ENCODE results near the gene EPHB2. TPM values are rescaled to one million over a fixed set of nuclear protein-coding genes. Genes with fewer than 3 reads are reported as not detected.

EPHB2 gene
- total and polyA plus RNA-seq, 2 donors (not counting 3 experiments of a cell fraction or from before 2014, with no cell fraction given): 50.8 to 69.1 TPM

GRCh38 chr1:22886211-22886610 is 175.6 kb downstream of the EPHB2 start:
- intact Hi-C loops (cut with micrococcal nuclease): no loop called here
- peaks cover 0 to 2% of the 10 kb centered on the region in 2 experiments for H3K36me3 ChIP-seq (ENCODE audit: control insufficient read depth in 2 of 2, extremely low read depth in 1 of 2, insufficient read depth in 2 of 2, low read length in 2 of 2)
- CTCF ChIA-PET: interaction anchor here (1.2 to 4.0 kb wide), 2 partner anchors 9 to 182 kb away, joined by 3 to 57 read pairs; no protein-coding TSS in a partner anchor
- H3K27me3 ChIP-seq (ENCODE audit: control insufficient read depth in 2 of 2, insufficient read depth in 2 of 2, low read length in 2 of 2): no peaks in the 10 kb centered on the region
- POLR2A ChIA-PET: no interaction called here
- no peak overlapping the region for H3K4me2 ChIP-seq (ENCODE audit: insufficient read depth, low read length)
- H2AFZ ChIP-seq (ENCODE audit: low read depth, low read length): no peak overlapping the region
- H3K9ac ChIP-seq (replicated peaks; ENCODE audit: extremely low read depth, insufficient read depth, low read length): no peak overlapping the region
- H3K9me3 ChIP-seq (replicated peaks; ENCODE audit: control insufficient read depth, insufficient read depth, low read length): no peaks in the 10 kb centered on the region
- H3K9me1 ChIP-seq (replicated peaks; ENCODE audit: control insufficient read depth, extremely low read depth, insufficient read depth, low read length): no peaks in the 10 kb centered on the region
- no peak for FAIRE-seq
- TF ChIP-seq EZH2 (IDR thresholded peaks at IDR 0.05; ENCODE audit: borderline replicate concordance, low read depth, low read length, severe bottlenecking) (no peak), MYC (IDR thresholded peaks at IDR 0.05; ENCODE audit: low read depth, low read length) (no peak), POLR2AphosphoS5 (IDR thresholded peaks at IDR 0.05; ENCODE audit: insufficient read depth, low read depth, low read length) (no peak), POLR2A (IDR thresholded peaks at IDR 0.05; ENCODE audit: low read depth, low read length) (no peak)
- no peak overlapping the region for H3K4me3 ChIP-seq (replicated peaks in 1 of 3; ENCODE audit: insufficient read depth in 1 of 3, low read depth in 1 of 3, low read length in 3 of 3)
- no peak for DNase-seq (ENCODE audit: low read depth, low spot score)
- H4K20me1 ChIP-seq (replicated peaks; ENCODE audit: control insufficient read depth, extremely low read depth, insufficient read depth, low read length): no peaks in the 10 kb centered on the region
- peaks cover 14% of the 10 kb centered on the region for H3K4me1 ChIP-seq (ENCODE audit: control insufficient read depth, extremely low read depth, insufficient read depth, low read length)
- no peaks in the 10 kb centered on the region for H3K79me2 ChIP-seq (ENCODE audit: control insufficient read depth, insufficient read depth, low read length)
- BruUV-seq (replicated peaks): no TSS peak
- dilution Hi-C loops (cut with MboI; ENCODE audit: extremely low pct_ligation_motif_present, low sequenced_read_pairs): no loop called here
- no peak overlapping the region for H3K27ac ChIP-seq (ENCODE audit: insufficient read depth, low read depth, low read length)

DNA sequence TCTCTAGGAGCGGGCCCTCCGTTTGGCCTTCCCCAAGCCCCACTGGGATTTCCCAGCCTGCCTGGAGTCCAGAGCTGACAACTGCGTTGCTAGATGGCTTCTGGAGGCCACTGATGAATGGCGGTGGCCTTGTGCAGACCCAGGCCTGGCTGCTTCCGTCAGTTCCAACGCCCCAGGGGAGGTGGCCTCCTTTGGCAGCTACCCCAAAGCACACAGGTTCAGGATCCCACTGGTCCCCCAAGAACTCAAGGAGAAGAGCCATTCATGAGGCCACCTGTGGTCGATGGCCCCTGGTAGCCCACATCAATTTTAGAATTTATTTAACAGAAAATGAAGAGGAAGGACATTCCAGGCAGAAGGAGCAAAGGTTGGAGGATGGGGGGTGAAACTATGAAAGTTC is 176.9 kb downstream of the EPHB2 start:
- POLR2A ChIA-PET: no interaction called here
- Histone ChIP-seq H3K4me2 (ENCODE audit: insufficient read depth, low read length) (no peak overlapping the region), H2AFZ (ENCODE audit: low read depth, low read length) (no peak overlapping the region), H3K36me3 (ENCODE audit: control insufficient read depth in 2 of 2, extremely low read depth in 1 of 2, insufficient read depth in 2 of 2, low read length in 2 of 2) (peaks cover 0 to 2% of the 10 kb centered on the region in 2 experiments), H3K9ac (replicated peaks; ENCODE audit: extremely low read depth, insufficient read depth, low read length) (no peak overlapping the region), H3K4me3 (replicated peaks in 1 of 3; ENCODE audit: insufficient read depth in 1 of 3, low read depth in 1 of 3, low read length in 3 of 3) (no peak overlapping the region), H3K9me1 (replicated peaks; ENCODE audit: control insufficient read depth, extremely low read depth, insufficient read depth, low read length) (no peaks in the 10 kb centered on the region), H3K9me3 (replicated peaks; ENCODE audit: control insufficient read depth, insufficient read depth, low read length) (no peaks in the 10 kb centered on the region), H3K4me1 (ENCODE audit: control insufficient read depth, extremely low read depth, insufficient read depth, low read length) (peaks cover 18% of the 10 kb centered on the region), H3K79me2 (ENCODE audit: control insufficient read depth, insufficient read depth, low read length) (no peaks in the 10 kb centered on the region), H3K27me3 (ENCODE audit: control insufficient read depth in 2 of 2, insufficient read depth in 2 of 2, low read length in 2 of 2) (no peaks in the 10 kb centered on the region), H4K20me1 (replicated peaks; ENCODE audit: control insufficient read depth, extremely low read depth, insufficient read depth, low read length) (no peaks in the 10 kb centered on the region), H3K27ac (ENCODE audit: insufficient read depth, low read depth, low read length) (no peak overlapping the region)
- DNase-seq (ENCODE audit: low read depth, low spot score): no peak
- CTCF ChIA-PET: interaction anchor here (1.9 to 4.0 kb wide), 4 partner anchors 11 to 183 kb away, joined by 6 to 57 read pairs (median 21); no protein-coding TSS in a partner anchor
- dilution Hi-C loops (cut with MboI; ENCODE audit: extremely low pct_ligation_motif_present, low sequenced_read_pairs) (no loop called here), intact Hi-C loops (cut with micrococcal nuclease) (no loop called here)
- BruUV-seq (replicated peaks): no TSS peak
- TF ChIP-seq JUN (IDR thresholded peaks at IDR 0.05; ENCODE audit: borderline replicate concordance, insufficient read depth, insufficient read length, low read depth): no peak
- no peak for TF ChIP-seq GATA2 (IDR thresholded peaks at IDR 0.05; ENCODE audit: insufficient read depth, insufficient read length, low read depth, low read length)
- no peak for TF ChIP-seq MAX (IDR thresholded peaks at IDR 0.05; ENCODE audit: insufficient read depth, insufficient read length)
- TF ChIP-seq EZH2 (IDR thresholded peaks at IDR 0.05; ENCODE audit: borderline replicate concordance, low read depth, low read length, severe bottlenecking): no peak
- no peak for TF ChIP-seq FOS (IDR thresholded peaks at IDR 0.05; ENCODE audit: borderline replicate concordance, insufficient read depth, low read length)
- no peak for TF ChIP-seq POLR2AphosphoS5 (IDR thresholded peaks at IDR 0.05; ENCODE audit: insufficient read depth, low read depth, low read length)
- TF ChIP-seq POLR2A (IDR thresholded peaks at IDR 0.05; ENCODE audit: low read depth, low read length): no peak
- TF ChIP-seq MYC (IDR thresholded peaks at IDR 0.05; ENCODE audit: low read depth, low read length): no peak
- TF ChIP-seq, protein P1, sequence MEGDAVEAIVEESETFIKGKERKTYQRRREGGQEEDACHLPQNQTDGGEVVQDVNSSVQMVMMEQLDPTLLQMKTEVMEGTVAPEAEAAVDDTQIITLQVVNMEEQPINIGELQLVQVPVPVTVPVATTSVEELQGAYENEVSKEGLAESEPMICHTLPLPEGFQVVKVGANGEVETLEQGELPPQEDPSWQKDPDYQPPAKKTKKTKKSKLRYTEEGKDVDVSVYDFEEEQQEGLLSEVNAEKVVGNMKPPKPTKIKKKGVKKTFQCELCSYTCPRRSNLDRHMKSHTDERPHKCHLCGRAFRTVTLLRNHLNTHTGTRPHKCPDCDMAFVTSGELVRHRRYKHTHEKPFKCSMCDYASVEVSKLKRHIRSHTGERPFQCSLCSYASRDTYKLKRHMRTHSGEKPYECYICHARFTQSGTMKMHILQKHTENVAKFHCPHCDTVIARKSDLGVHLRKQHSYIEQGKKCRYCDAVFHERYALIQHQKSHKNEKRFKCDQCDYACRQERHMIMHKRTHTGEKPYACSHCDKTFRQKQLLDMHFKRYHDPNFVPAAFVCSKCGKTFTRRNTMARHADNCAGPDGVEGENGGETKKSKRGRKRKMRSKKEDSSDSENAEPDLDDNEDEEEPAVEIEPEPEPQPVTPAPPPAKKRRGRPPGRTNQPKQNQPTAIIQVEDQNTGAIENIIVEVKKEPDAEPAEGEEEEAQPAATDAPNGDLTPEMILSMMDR (IDR thresholded peaks at IDR 0.05; ENCODE audit: extremely low read depth in 1 of 2, insufficient read depth in 1 of 2, low read depth in 1 of 2, low read length in 2 of 2): no peak
- no peak for FAIRE-seq
